PFSK-1 (cell line): ENCODE results near the gene PI4K2A.

Source experiments
- POLR2AphosphoS5 ChIP-seq: IDR thresholded peaks from 2 replicates; pipeline ENCODE4 v1.6.1; 2012; ENCODE audit warnings: low read depth, mild to moderate bottlenecking, control low read depth, low read length, moderate library complexity
- TAF1 ChIP-seq: IDR thresholded peaks from 2 replicates; pipeline ENCODE4 v1.6.1; 2012; ENCODE audit warnings: low read length, control low read depth, borderline replicate concordance; ENCODE audit not compliant: insufficient read depth

DNA sequence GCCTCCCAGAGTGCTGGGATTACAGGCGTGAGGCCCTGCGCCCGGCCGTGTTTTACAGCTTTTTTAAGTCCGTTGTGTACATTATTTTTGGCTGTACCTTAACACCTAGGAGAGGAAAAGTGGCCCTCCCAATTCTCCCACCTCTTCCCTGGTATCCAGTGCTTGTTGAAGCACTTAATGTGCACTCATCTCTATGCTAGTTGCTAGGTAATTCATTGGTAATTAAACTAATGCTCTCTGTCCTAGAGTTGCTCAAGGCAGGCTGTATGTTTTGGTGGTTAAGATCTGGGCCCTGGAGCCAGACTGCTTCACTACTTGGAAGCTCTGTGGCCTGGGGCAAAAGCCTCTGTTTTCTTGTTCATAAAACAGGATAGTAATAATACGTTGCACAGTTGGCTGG is 27.0 kb downstream of the PI4K2A start:
- TF ChIP-seq TAF1 = no peak
- no peak for TF ChIP-seq POLR2AphosphoS5
